GM13977 (cell line): ENCODE data around the gene GALNTL6.
"Not testable (repeated sequence)": the region's sequence is repeated elsewhere in the genome, so short reads cannot be mapped to it uniquely, and the experiment has no call there.

Source experiments
- DNase-seq: peaks from one replicate; pipeline ENCODE4 v3.0.0; 2012; ENCODE audit warnings: low spot score
- CTCF ChIP-seq: IDR thresholded peaks from 2 replicates; pipeline ENCODE4 v1.5.1; 2012; ENCODE audit warnings: mild to moderate bottlenecking, control low read depth; ENCODE audit not compliant: insufficient read depth; ENCODE audit errors: extremely low read depth, missing control alignments
- in situ Hi-C: fragments of 300-500 bp; cut with MboI; formaldehyde crosslinking; loops from one replicate; pipeline ENCODE4 v1.12.0; 2022; ENCODE audit warnings: low sequenced_read_pairs, low pct_unique_long_range_greater_than_20kb, mixed read lengths, inconsistent platforms; ENCODE audit not compliant: unreplicated experiment

GALNTL6 gene

GRCh38 chr4:172716291-172716690 is 903.1 kb downstream of the GALNTL6 start:
- DNase-seq: no peak
- in situ Hi-C loops: no loop called here
- TF ChIP-seq CTCF: no peak

- in situ Hi-C loops: no loop called here
- DNase-seq: no peak
- no peak for TF ChIP-seq CTCF
These were observed 908.5 kb downstream of the GALNTL6 start for GRCh38 chr4:172721659-172722058.

GRCh38 chr4:172725581-172725980 is 912.4 kb downstream of the GALNTL6 start:
- in situ Hi-C loops: no loop called here
- no peak for DNase-seq

GRCh38 chr4:172726001-172726423 is 912.8 kb downstream of the GALNTL6 start:
- in situ Hi-C loops: no loop called here
- no peak for TF ChIP-seq CTCF
- no peak for DNase-seq

More at GRCh38 chr4:172725581-172725980, 912.4 kb downstream of the GALNTL6 start:
- TF ChIP-seq CTCF: no peak

GRCh38 chr4:172727631-172728030 is 914.4 kb downstream of the GALNTL6 start:
- DNase-seq: no peak
- no peak for TF ChIP-seq CTCF

GRCh38 chr4:172733645-172734044 is 920.4 kb downstream of the GALNTL6 start:
- in situ Hi-C loops, DNase-seq: not testable (repeated sequence)

More at GRCh38 chr4:172727631-172728030, 914.4 kb downstream of the GALNTL6 start:
- in situ Hi-C loops: no loop called here

GRCh38 chr4:172734555-172734954 is 921.4 kb downstream of the GALNTL6 start:
- no peak for TF ChIP-seq CTCF
- DNase-seq: no peak
- in situ Hi-C loops: no loop called here
